ENCODE measurements around the gene TFRC. TPM values are rescaled to one million over a fixed set of nuclear protein-coding genes. Genes with fewer than 3 reads are reported as not detected.

TFRC gene
- total and polyA plus RNA-seq, 2 experiments from 2014 or later = 35.5 to 187 TPM

- DNase-seq (ENCODE audit: low spot score) = no peak
- TF ChIP-seq ZNF462 (CRISPR knock-in tag; IDR thresholded peaks at IDR 0.05) (no peak), REST (IDR thresholded peaks at IDR 0.05; ENCODE audit: unreplicated experiment) (no peak), POLR2AphosphoS5 (IDR thresholded peaks at IDR 0.05; ENCODE audit: low read depth) (no peak), ETS1 (IDR thresholded peaks at IDR 0.05) (no peak), EZH2 (IDR thresholded peaks at IDR 0.05; ENCODE audit: low read depth, unreplicated experiment) (no peak), CREB1 (CRISPR knock-in tag; IDR thresholded peaks at IDR 0.05; ENCODE audit: low read depth) (no peak), JUNB (IDR thresholded peaks at IDR 0.05; ENCODE audit: unreplicated experiment) (no peak), ZNF331 (CRISPR knock-in tag; IDR thresholded peaks at IDR 0.05; ENCODE audit: low read depth) (no peak), STAT1 (IDR thresholded peaks at IDR 0.05; ENCODE audit: unreplicated experiment) (no peak), EZH2phosphoT487 (IDR thresholded peaks at IDR 0.05; ENCODE audit: unreplicated experiment) (no peak), ZNF114 (CRISPR knock-in tag; IDR thresholded peaks at IDR 0.05) (no peak), NANOG (IDR thresholded peaks at IDR 0.05; ENCODE audit: borderline replicate concordance) (no peak)
- TF ChIP-seq, protein P1, sequence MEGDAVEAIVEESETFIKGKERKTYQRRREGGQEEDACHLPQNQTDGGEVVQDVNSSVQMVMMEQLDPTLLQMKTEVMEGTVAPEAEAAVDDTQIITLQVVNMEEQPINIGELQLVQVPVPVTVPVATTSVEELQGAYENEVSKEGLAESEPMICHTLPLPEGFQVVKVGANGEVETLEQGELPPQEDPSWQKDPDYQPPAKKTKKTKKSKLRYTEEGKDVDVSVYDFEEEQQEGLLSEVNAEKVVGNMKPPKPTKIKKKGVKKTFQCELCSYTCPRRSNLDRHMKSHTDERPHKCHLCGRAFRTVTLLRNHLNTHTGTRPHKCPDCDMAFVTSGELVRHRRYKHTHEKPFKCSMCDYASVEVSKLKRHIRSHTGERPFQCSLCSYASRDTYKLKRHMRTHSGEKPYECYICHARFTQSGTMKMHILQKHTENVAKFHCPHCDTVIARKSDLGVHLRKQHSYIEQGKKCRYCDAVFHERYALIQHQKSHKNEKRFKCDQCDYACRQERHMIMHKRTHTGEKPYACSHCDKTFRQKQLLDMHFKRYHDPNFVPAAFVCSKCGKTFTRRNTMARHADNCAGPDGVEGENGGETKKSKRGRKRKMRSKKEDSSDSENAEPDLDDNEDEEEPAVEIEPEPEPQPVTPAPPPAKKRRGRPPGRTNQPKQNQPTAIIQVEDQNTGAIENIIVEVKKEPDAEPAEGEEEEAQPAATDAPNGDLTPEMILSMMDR (conservative IDR thresholded peaks at IDR 0.05; ENCODE audit: low read depth in 2 of 2) = no peak
- H3K4me2 ChIP-seq = no peak overlapping the region
- peaks cover 16% of the 10 kb centered on the region for H3F3A ChIP-seq (replicated peaks; ENCODE audit: low read depth)
- H3K4me3 ChIP-seq = no peak overlapping the region
- H3K9me2 ChIP-seq (ENCODE audit: insufficient read depth) = no peaks in the 10 kb centered on the region
- no peaks in the 10 kb centered on the region for H3K79me2 ChIP-seq (replicated peaks; ENCODE audit: insufficient read depth)
- no peak overlapping the region for H2AFZ ChIP-seq
- peaks cover 60% of the 10 kb centered on the region for H3K36me3 ChIP-seq (ENCODE audit: insufficient read depth)
- H3K27ac ChIP-seq (ENCODE audit: low read depth) = no peak overlapping the region
- no peaks in the 10 kb centered on the region for H3K27me3 ChIP-seq (ENCODE audit: insufficient read depth)
- Mint-ChIP-seq H3K27ac (no peak overlapping the region), H3K9me3 (no peaks in the 10 kb centered on the region), H3K4me3 (no peak overlapping the region), H3K27me3 (ENCODE audit: insufficient read depth, low read depth, poor library complexity) (peaks cover 8% of the 10 kb centered on the region), H3K4me1 (peaks cover 4% of the 10 kb centered on the region; the same call in 2 of the 3 replicates), H3K36me3 (ENCODE audit: low read depth) (peaks cover 74% of the 10 kb centered on the region)
- no peak for ATAC-seq
- H3K4me1 ChIP-seq (ENCODE audit: insufficient read depth) = 0 out of 2 replicates have a peak, but pooled peaks cover 4% of the 10 kb centered on the region
- peaks cover 16% of the 10 kb centered on the region for H4K20me1 ChIP-seq (replicated peaks; ENCODE audit: insufficient read depth)
These were observed 31.3 kb downstream of the TFRC start for GRCh38 chr3:196050597-196050996.
